T follicular helper cell (primary cell): Measurements from ENCODE around the gene EPB41L2.
"Not testable (repeated sequence)": the region's sequence is repeated elsewhere in the genome, so short reads cannot be mapped to it uniquely, and the experiment has no call there.

Source experiments
- DNase-seq: peaks from one replicate; pipeline ENCODE4 v3.0.0-alpha.2; 2020; ENCODE audit warnings: low read depth

The EPB41L2 gene

GRCh38 chr6:131036143-131036542 lies 26.9 kb downstream of the EPB41L2 start:
- DNase-seq = no peak

- no peak for DNase-seq
These were observed 27.5 kb downstream of the EPB41L2 start for GRCh38 chr6:131035582-131035981.

- DNase-seq = no peak
These were observed 29.4 kb downstream of the EPB41L2 start for GRCh38 chr6:131033631-131034030.

GRCh38 chr6:131029626-131030297 lies 33.3 kb downstream of the EPB41L2 start:
- no peak for DNase-seq

- DNase-seq = no peak
These were observed 35.7 kb downstream of the EPB41L2 start for GRCh38 chr6:131027326-131027725.

GRCh38 chr6:131026243-131026642 lies 36.8 kb downstream of the EPB41L2 start:
- no peak for DNase-seq

GRCh38 chr6:131024565-131024964 lies 38.5 kb downstream of the EPB41L2 start:
- no peak for DNase-seq

- no peak for DNase-seq
These were observed 39.1 kb downstream of the EPB41L2 start for GRCh38 chr6:131023834-131024504.

- DNase-seq = no peak
These were observed 40.4 kb downstream of the EPB41L2 start for GRCh38 chr6:131022691-131023090.

- no peak for DNase-seq
These were observed 45.1 kb downstream of the EPB41L2 start for GRCh38 chr6:131017962-131018361.

- no peak for DNase-seq
These were observed 47.3 kb downstream of the EPB41L2 start for GRCh38 chr6:131015630-131016263.

GRCh38 chr6:131015025-131015591 lies 47.9 kb downstream of the EPB41L2 start:
- DNase-seq = no peak

- no peak for DNase-seq
These were observed 48.8 kb downstream of the EPB41L2 start for GRCh38 chr6:131014080-131014776.

GRCh38 chr6:131013495-131013894 lies 49.5 kb downstream of the EPB41L2 start:
- no peak for DNase-seq

- no peak for DNase-seq
These were observed 53.3 kb downstream of the EPB41L2 start for GRCh38 chr6:131009790-131010189.

- not testable (repeated sequence) for DNase-seq
These were observed 54.1 kb downstream of the EPB41L2 start for GRCh38 chr6:131008965-131009364.

- not testable (repeated sequence) for DNase-seq
These were observed 55.1 kb downstream of the EPB41L2 start for GRCh38 chr6:131007964-131008363.

- no peak for DNase-seq
These were observed 55.8 kb downstream of the EPB41L2 start for GRCh38 chr6:131007286-131007685.

GRCh38 chr6:131005439-131006016 lies 57.5 kb downstream of the EPB41L2 start:
- DNase-seq = no peak

- DNase-seq = no peak
These were observed 58.1 kb downstream of the EPB41L2 start for GRCh38 chr6:131004936-131005335.

- no peak for DNase-seq
These were observed 58.7 kb downstream of the EPB41L2 start for GRCh38 chr6:131004387-131004755.
